K562 (cell line): ENCODE results near the gene RELCH.

Experiments
- ASH1L ChIP-seq: fragments of 450-650 bp; IDR thresholded peaks from 2 replicates; pipeline ENCODE4 v1.6.1; 2018; ENCODE audit warnings: borderline replicate concordance, mild to moderate bottlenecking, low read depth; ENCODE audit not compliant: partially characterized antibody
- ELF1 ChIP-seq: fragments of 200-800 bp; sonication (Bioruptor generic); IDR thresholded peaks from 2 replicates; pipeline ENCODE4 v1.6.1; 2016; ENCODE audit warnings: missing genetic modification characterization, missing compliant biosample characterization
- HDAC3 ChIP-seq: fragments of 450-650 bp; IDR thresholded peaks from 2 replicates; pipeline ENCODE4 v1.6.1; 2018; ENCODE audit warnings: borderline replicate concordance, mild to moderate bottlenecking, moderate library complexity; ENCODE audit not compliant: partially characterized antibody
- NR2C2 ChIP-seq, 2 experiments: fragments of 200-800 bp in 1 of 2; sonication (Bioruptor generic) in 1 of 2; sonication (generic) in 1 of 2; formaldehyde crosslinking in 1 of 2; IDR thresholded peaks; 2 replicates each; pipeline versions ENCODE4 v1.6.1 to v1.8.0; 2016 to 2022; ENCODE audit warnings: mild to moderate bottlenecking in 1 of 2, missing compliant biosample characterization in 1 of 2, missing genetic modification characterization in 1 of 2, missing genetic modification reagents in 1 of 2
- ZNF121 ChIP-seq: sonication (generic); formaldehyde crosslinking; conservative IDR thresholded peaks from 2 replicates; pipeline ENCODE4 v1.8.0; 2022; ENCODE audit warnings: missing genetic modification reagents
- ZNF175 ChIP-seq: fragments of 200-800 bp; sonication (Bioruptor generic); IDR thresholded peaks from 2 replicates; pipeline ENCODE4 v1.6.1; 2016; ENCODE audit warnings: low read depth, mild to moderate bottlenecking, missing genetic modification characterization, missing compliant biosample characterization
- TF ChIP-seq, protein P1 (sequence below): IDR thresholded peaks from 2 replicates; pipeline ENCODE4 v1.6.1; 2012; ENCODE audit warnings: low read depth, low read length, improper control_type of control experiment, borderline replicate concordance
- TF ChIP-seq, protein P2 (sequence below), 3 experiments: IDR thresholded peaks in 2 of 3; conservative IDR thresholded peaks in 1 of 3; 2 replicates each; pipeline ENCODE4 v1.5.1; 2011 to 2012; ENCODE audit warnings: low read length in 3 of 3, mild to moderate bottlenecking in 3 of 3, control low read depth in 2 of 3, improper control_type of control experiment in 1 of 3, inconsistent platforms in 1 of 3, low read depth in 1 of 3, mixed read lengths in 1 of 3, moderate library complexity in 1 of 3; ENCODE audit not compliant: insufficient read depth in 2 of 3
- TF ChIP-seq, protein P3 (sequence below): sonication (generic); formaldehyde crosslinking; IDR thresholded peaks from 2 replicates; pipeline ENCODE4 v1.8.1; 2023; ENCODE audit warnings: mild to moderate bottlenecking, missing genetic modification reagents

DNA sequence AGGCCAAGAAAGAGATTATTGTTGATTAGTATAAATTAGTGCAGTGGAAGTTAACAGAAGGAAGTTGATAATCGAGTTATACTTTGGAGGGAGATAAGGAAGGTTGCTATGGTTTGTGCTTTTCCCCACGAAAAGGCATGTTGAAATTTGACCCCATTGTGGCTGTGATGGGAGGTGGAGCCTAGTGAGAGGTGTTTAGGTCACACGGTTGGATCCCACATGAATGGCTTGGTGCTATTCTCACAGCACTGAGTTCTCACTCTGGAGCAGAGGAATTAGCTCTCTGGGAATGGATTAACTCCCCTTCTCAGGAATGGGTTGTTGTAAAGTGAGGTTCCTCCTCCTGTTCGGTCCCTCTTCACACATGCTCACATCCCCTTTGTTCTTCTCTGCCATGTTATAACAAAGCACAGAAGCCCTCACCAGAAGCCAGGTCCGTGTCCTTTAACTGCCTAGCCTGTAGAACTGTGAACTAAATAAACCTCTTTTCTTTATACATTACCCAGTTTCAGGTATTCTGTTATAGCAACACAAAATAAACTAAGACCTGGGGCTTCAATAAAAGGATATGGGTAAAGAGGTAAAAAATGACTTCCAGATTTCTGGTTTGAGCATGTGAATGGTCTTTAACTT lies 22.1 kb upstream of the RELCH start:
- TF ChIP-seq, protein P1, sequence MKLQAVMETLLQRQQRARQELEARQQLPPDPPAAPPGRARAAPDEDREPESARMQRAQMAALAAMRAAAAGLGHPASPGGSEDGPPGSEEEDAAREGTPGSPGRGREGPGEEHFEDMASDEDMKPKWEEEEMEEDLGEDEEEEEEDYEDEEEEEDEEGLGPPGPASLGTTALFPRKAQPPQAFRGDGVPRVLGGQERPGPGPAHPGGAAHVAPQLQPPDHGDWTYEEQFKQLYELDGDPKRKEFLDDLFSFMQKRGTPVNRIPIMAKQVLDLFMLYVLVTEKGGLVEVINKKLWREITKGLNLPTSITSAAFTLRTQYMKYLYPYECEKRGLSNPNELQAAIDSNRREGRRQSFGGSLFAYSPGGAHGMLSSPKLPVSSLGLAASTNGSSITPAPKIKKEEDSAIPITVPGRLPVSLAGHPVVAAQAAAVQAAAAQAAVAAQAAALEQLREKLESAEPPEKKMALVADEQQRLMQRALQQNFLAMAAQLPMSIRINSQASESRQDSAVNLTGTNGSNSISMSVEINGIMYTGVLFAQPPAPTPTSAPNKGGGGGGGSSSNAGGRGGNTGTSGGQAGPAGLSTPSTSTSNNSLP: no peak
- no peak for TF ChIP-seq ELF1
- no peak for TF ChIP-seq HDAC3
- TF ChIP-seq, protein P2, sequence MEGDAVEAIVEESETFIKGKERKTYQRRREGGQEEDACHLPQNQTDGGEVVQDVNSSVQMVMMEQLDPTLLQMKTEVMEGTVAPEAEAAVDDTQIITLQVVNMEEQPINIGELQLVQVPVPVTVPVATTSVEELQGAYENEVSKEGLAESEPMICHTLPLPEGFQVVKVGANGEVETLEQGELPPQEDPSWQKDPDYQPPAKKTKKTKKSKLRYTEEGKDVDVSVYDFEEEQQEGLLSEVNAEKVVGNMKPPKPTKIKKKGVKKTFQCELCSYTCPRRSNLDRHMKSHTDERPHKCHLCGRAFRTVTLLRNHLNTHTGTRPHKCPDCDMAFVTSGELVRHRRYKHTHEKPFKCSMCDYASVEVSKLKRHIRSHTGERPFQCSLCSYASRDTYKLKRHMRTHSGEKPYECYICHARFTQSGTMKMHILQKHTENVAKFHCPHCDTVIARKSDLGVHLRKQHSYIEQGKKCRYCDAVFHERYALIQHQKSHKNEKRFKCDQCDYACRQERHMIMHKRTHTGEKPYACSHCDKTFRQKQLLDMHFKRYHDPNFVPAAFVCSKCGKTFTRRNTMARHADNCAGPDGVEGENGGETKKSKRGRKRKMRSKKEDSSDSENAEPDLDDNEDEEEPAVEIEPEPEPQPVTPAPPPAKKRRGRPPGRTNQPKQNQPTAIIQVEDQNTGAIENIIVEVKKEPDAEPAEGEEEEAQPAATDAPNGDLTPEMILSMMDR (IDR thresholded peaks at IDR 0.05 in 2 of 3, conservative IDR thresholded peaks at IDR 0.05 in 1 of 3; ENCODE audit: insufficient read depth in 2 of 3, low read depth in 1 of 3, low read length in 3 of 3): no peak
- TF ChIP-seq ASH1L: no peak
- no peak for TF ChIP-seq NR2C2 (CRISPR knock-in tag; IDR thresholded peaks at IDR 0.05)
- TF ChIP-seq NR2C2 (tag; IDR thresholded peaks at IDR 0.05): no peak
- TF ChIP-seq, protein P3, sequence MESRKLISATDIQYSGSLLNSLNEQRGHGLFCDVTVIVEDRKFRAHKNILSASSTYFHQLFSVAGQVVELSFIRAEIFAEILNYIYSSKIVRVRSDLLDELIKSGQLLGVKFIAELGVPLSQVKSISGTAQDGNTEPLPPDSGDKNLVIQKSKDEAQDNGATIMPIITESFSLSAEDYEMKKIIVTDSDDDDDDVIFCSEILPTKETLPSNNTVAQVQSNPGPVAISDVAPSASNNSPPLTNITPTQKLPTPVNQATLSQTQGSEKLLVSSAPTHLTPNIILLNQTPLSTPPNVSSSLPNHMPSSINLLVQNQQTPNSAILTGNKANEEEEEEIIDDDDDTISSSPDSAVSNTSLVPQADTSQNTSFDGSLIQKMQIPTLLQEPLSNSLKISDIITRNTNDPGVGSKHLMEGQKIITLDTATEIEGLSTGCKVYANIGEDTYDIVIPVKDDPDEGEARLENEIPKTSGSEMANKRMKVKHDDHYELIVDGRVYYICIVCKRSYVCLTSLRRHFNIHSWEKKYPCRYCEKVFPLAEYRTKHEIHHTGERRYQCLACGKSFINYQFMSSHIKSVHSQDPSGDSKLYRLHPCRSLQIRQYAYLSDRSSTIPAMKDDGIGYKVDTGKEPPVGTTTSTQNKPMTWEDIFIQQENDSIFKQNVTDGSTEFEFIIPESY (CRISPR knock-in tag): no peak
- no peak for TF ChIP-seq ZNF121
- TF ChIP-seq ZNF175 (CRISPR knock-in tag): no peak
